ENCODE data around the gene NEFH.
"Not testable (repeated sequence)": the region's sequence is repeated elsewhere in the genome, so short reads cannot be mapped to it uniquely, and the experiment has no call there.

NEFH gene

GRCh38 chr22:29485448-29485847 lies 5.4 kb downstream of the NEFH start:
- Histone ChIP-seq H3K36me3 (no peaks in the 10 kb centered on the region), H3K9me3 (no peaks in the 10 kb centered on the region), H3K4me1 (ENCODE audit: control insufficient read depth in 1 of 2, insufficient read depth in 1 of 2, low read depth in 1 of 2, low read length in 1 of 2) (peaks cover 5 to 7% of the 10 kb centered on the region in 2 experiments), H3K27ac (no peak overlapping the region), H3K27me3 (peaks cover 25% of the 10 kb centered on the region), H3K4me3 (ENCODE audit: low read depth in 1 of 2, low read length in 1 of 2) (no peak overlapping the region)
- TF ChIP-seq CTCF (IDR thresholded peaks at IDR 0.05), result no peak

GRCh38 chr22:29487426-29487986 lies 7.5 kb downstream of the NEFH start:
- no peak for TF ChIP-seq CTCF (IDR thresholded peaks at IDR 0.05)
- no peaks in the 10 kb centered on the region for H3K4me1 ChIP-seq (ENCODE audit: control insufficient read depth in 1 of 2, insufficient read depth in 1 of 2, low read depth in 1 of 2, low read length in 1 of 2)
- H3K9me3 ChIP-seq, result no peaks in the 10 kb centered on the region
- no peak overlapping the region for H3K4me3 ChIP-seq (ENCODE audit: low read depth in 1 of 2, low read length in 1 of 2)
- H3K27me3 ChIP-seq, result peaks cover 4% of the 10 kb centered on the region
- no peak overlapping the region for H3K27ac ChIP-seq
- no peaks in the 10 kb centered on the region for H3K36me3 ChIP-seq

- not testable (repeated sequence) for H3K4me3 ChIP-seq (ENCODE audit: low read depth in 1 of 2, low read length in 1 of 2); H3K27me3 ChIP-seq; H3K36me3 ChIP-seq; H3K27ac ChIP-seq; H3K9me3 ChIP-seq; H3K4me1 ChIP-seq (ENCODE audit: control insufficient read depth in 1 of 2, insufficient read depth in 1 of 2, low read depth in 1 of 2, low read length in 1 of 2)
Measured at GRCh38 chr22:29489127-29489780, 9.2 kb downstream of the NEFH start.

GRCh38 chr22:29491012-29491411 lies 11.0 kb downstream of the NEFH start:
- H3K9me3 ChIP-seq, result no peaks in the 10 kb centered on the region
- H3K4me3 ChIP-seq (ENCODE audit: low read depth in 1 of 2, low read length in 1 of 2), result no peak overlapping the region
- no peak overlapping the region for H3K27ac ChIP-seq
- no peaks in the 10 kb centered on the region for H3K36me3 ChIP-seq
- TF ChIP-seq CTCF (IDR thresholded peaks at IDR 0.05), result no peak
- no peaks in the 10 kb centered on the region for H3K4me1 ChIP-seq (ENCODE audit: control insufficient read depth in 1 of 2, insufficient read depth in 1 of 2, low read depth in 1 of 2, low read length in 1 of 2)
- no peaks in the 10 kb centered on the region for H3K27me3 ChIP-seq

- no peak overlapping the region for H3K4me3 ChIP-seq (ENCODE audit: low read depth in 1 of 2, low read length in 1 of 2)
- no peak overlapping the region for H3K27ac ChIP-seq
- no peaks in the 10 kb centered on the region for H3K27me3 ChIP-seq
- no peaks in the 10 kb centered on the region for H3K4me1 ChIP-seq (ENCODE audit: control insufficient read depth in 1 of 2, insufficient read depth in 1 of 2, low read depth in 1 of 2, low read length in 1 of 2)
- no peak for TF ChIP-seq CTCF (IDR thresholded peaks at IDR 0.05)
- H3K36me3 ChIP-seq, result no peaks in the 10 kb centered on the region
- no peaks in the 10 kb centered on the region for H3K9me3 ChIP-seq
Measured at GRCh38 chr22:29493636-29494035, 13.6 kb downstream of the NEFH start.

- TF ChIP-seq CTCF (IDR thresholded peaks at IDR 0.05), result no peak
- Histone ChIP-seq H3K4me1 (ENCODE audit: control insufficient read depth in 1 of 2, insufficient read depth in 1 of 2, low read depth in 1 of 2, low read length in 1 of 2) (no peaks in the 10 kb centered on the region), H3K9me3 (no peaks in the 10 kb centered on the region), H3K4me3 (ENCODE audit: low read depth in 1 of 2, low read length in 1 of 2) (no peak overlapping the region), H3K27me3 (no peaks in the 10 kb centered on the region), H3K36me3 (peaks cover 29% of the 10 kb centered on the region), H3K27ac (no peak overlapping the region)
Measured at GRCh38 chr22:29499852-29500251, 19.8 kb downstream of the NEFH start.

All from neutrophil (primary cell).